Calu3 (cell line): ENCODE measurements around the gene CHAT. TPM values are rescaled to one million over a fixed set of nuclear protein-coding genes. Genes with fewer than 3 reads are reported as not detected.

Experiments used
- BruUV-seq: library from RNA; stranded (reverse); fragments of 400-500 nt; replicated peaks from 2 replicates; lab custom pipeline; 2021; lab: Mats Ljungman, UMichigan
- CTCF ChIA-PET: fragments of 300-600 bp; sonication (Branson Sonifier 250); formaldehyde crosslinking; loops from one replicate; lab custom pipeline; 2022; ENCODE audit warnings: antibody characterized with exemption; lab: Charles Lee
- DNase-seq: peaks from one replicate; pipeline ENCODE4 v3.0.0; 2022
- H3K27ac Mint-ChIP-seq: one replicate; pipeline ENCODE4 v1.8.0; 2022; ENCODE audit warnings: mixed read lengths; ENCODE audit not compliant: unreplicated experiment
- H3K27me3 Mint-ChIP-seq: one replicate; pipeline ENCODE4 v1.8.0; 2022; ENCODE audit warnings: mixed read lengths; ENCODE audit not compliant: unreplicated experiment
- H3K36me3 Mint-ChIP-seq: one replicate; pipeline ENCODE4 v1.8.0; 2022; ENCODE audit warnings: mild to moderate bottlenecking, moderate library complexity, mixed read lengths; ENCODE audit not compliant: insufficient read depth, unreplicated experiment
- H3K4me1 Mint-ChIP-seq: one replicate; pipeline ENCODE4 v1.8.0; 2022; ENCODE audit warnings: mild to moderate bottlenecking, low read depth, mixed read lengths; ENCODE audit not compliant: unreplicated experiment
- H3K4me3 Mint-ChIP-seq: one replicate; pipeline ENCODE4 v1.8.0; 2022; ENCODE audit warnings: mild to moderate bottlenecking, low read depth, moderate library complexity, mixed read lengths; ENCODE audit not compliant: unreplicated experiment
- H3K9me3 Mint-ChIP-seq: one replicate; pipeline ENCODE4 v1.8.0; 2022; ENCODE audit warnings: low read depth, mixed read lengths; ENCODE audit not compliant: unreplicated experiment
- CTCF ChIP-seq: fragments of 200-600 bp; IDR thresholded peaks from one replicate; pipeline ENCODE4 v1.8.0; 2022; ENCODE audit warnings: antibody characterized with exemption; ENCODE audit not compliant: unreplicated experiment
- intact Hi-C: fragments of 100-400 bp; cut with micrococcal nuclease; formaldehyde crosslinking; loops from one replicate; pipeline ENCODE4 v1.10.0; 2022; ENCODE audit not compliant: unreplicated experiment
- total RNA-seq: library from RNA; stranded (reverse); gene quantifications from 2 replicates; pipeline ENCODE4 v1.2.3, GENCODE V29; 2022

Gene CHAT
- total RNA-seq, 1 experiment from 2014 or later: not detected

GRCh38 chr10:49587981-49588380, 25.9 kb upstream of the CHAT start:
- intact Hi-C loops: no loop called here
- BruUV-seq: no TSS peak
- DNase-seq: no peak
- Mint-ChIP-seq H3K9me3 (no peaks in the 10 kb centered on the region), H3K4me3 (no peak overlapping the region), H3K27me3 (peaks cover 18% of the 10 kb centered on the region), H3K4me1 (peaks cover 2% of the 10 kb centered on the region), H3K36me3 (no peaks in the 10 kb centered on the region), H3K27ac (no peak overlapping the region)
- CTCF ChIA-PET: no interaction called here
- TF ChIP-seq CTCF: no peak

GRCh38 chr10:49592726-49593563, 20.9 kb upstream of the CHAT start:
- peak; percentile 84 for TF ChIP-seq CTCF
- H3K4me3 Mint-ChIP-seq: no peak overlapping the region
- CTCF ChIA-PET: interaction anchor here (0.6 to 1.0 kb wide), 2 partner anchors 12 to 14 kb away, joined by 3 read pairs; no protein-coding TSS in a partner anchor
- H3K4me1 Mint-ChIP-seq: peaks cover 8% of the 10 kb centered on the region
- BruUV-seq: no TSS peak
- DNase-seq: peak; percentile 80
- intact Hi-C loops: loop anchor here (10.0 kb wide), 2 partner anchors 172 to 322 kb away; partner anchors contain the start of gene OGDHL
- H3K36me3 Mint-ChIP-seq: no peaks in the 10 kb centered on the region
- no peaks in the 10 kb centered on the region for H3K9me3 Mint-ChIP-seq
- H3K27ac Mint-ChIP-seq: peak overlapping the region; percentile 7
- peaks cover 36% of the 10 kb centered on the region for H3K27me3 Mint-ChIP-seq

- Mint-ChIP-seq H3K4me3 (no peak overlapping the region), H3K27ac (peak overlapping the region; percentile 7), H3K4me1 (peaks cover 8% of the 10 kb centered on the region), H3K9me3 (no peaks in the 10 kb centered on the region), H3K36me3 (peaks cover 4% of the 10 kb centered on the region), H3K27me3 (peaks cover 42% of the 10 kb centered on the region)
- BruUV-seq: no TSS peak
- no peak for DNase-seq
- intact Hi-C loops: loop anchor here (10.0 kb wide), 2 partner anchors 171 to 321 kb away; partner anchors contain the start of gene OGDHL
- CTCF ChIA-PET: interaction anchor here (0.6 to 1.0 kb wide), 2 partner anchors 13 kb away, joined by 3 read pairs; no protein-coding TSS in a partner anchor
- no peak for TF ChIP-seq CTCF
Observed at GRCh38 chr10:49593564-49593875, 20.3 kb upstream of the CHAT start.

- H3K27me3 Mint-ChIP-seq: peaks cover 42% of the 10 kb centered on the region
- H3K4me1 Mint-ChIP-seq: peaks cover 8% of the 10 kb centered on the region
- peaks cover 5% of the 10 kb centered on the region for H3K36me3 Mint-ChIP-seq
- no peaks in the 10 kb centered on the region for H3K9me3 Mint-ChIP-seq
- no peak overlapping the region for H3K27ac Mint-ChIP-seq
- CTCF ChIA-PET: interaction anchor here (1.0 kb wide), 1 partner anchor 13 kb away, joined by 3 read pairs; no protein-coding TSS in a partner anchor
- intact Hi-C loops: loop anchor here (1.0 to 10.0 kb wide), 3 partner anchors 171 to 630 kb away; partner anchors contain the start of gene OGDHL
- no TSS peak for BruUV-seq
- TF ChIP-seq CTCF: no peak
- no peak overlapping the region for H3K4me3 Mint-ChIP-seq
- DNase-seq: no peak
Observed at GRCh38 chr10:49593998-49594397, 19.8 kb upstream of the CHAT start.
